GM12873 (cell line): ENCODE results near the gene ASIC2.

Experiments
- CTCF ChIP-seq: IDR thresholded peaks from 2 replicates; pipeline ENCODE4 v1.5.1; 2012; ENCODE audit warnings: low read depth, mild to moderate bottlenecking, moderate library complexity, low read length, control low read depth; ENCODE audit not compliant: insufficient read depth; ENCODE audit errors: missing control alignments

ASIC2 gene

GRCh38 chr17:33175562-33175961 lies 117.5 kb downstream of the ASIC2 start:
- no peak for TF ChIP-seq CTCF

GRCh38 chr17:33171931-33172330 lies 121.2 kb downstream of the ASIC2 start:
- no peak for TF ChIP-seq CTCF

GRCh38 chr17:33169580-33170285 lies 123.4 kb downstream of the ASIC2 start:
- no peak for TF ChIP-seq CTCF

GRCh38 chr17:33167736-33168135 lies 125.4 kb downstream of the ASIC2 start:
- TF ChIP-seq CTCF, result no peak

- no peak for TF ChIP-seq CTCF
Observed at GRCh38 chr17:33166472-33166871, 126.6 kb downstream of the ASIC2 start.

GRCh38 chr17:33164169-33164881 lies 128.8 kb downstream of the ASIC2 start:
- TF ChIP-seq CTCF, result no peak

GRCh38 chr17:33163533-33164168 lies 129.4 kb downstream of the ASIC2 start:
- TF ChIP-seq CTCF, result no peak
